Natural killer cell (primary cell): Measurements from ENCODE around the gene SOSTDC1. TPM values are rescaled to one million over a fixed set of nuclear protein-coding genes. Genes with fewer than 3 reads are reported as not detected.

Experiments
- ATAC-seq, 3 donors: fragments of 150-1000 bp in 2 of 3; fragments of 200-7000 bp in 1 of 3; cut with Tn5 transposase; 1 replicate in 1 of 3; 2 replicates in 2 of 3; pipeline ENCODE4 v1.10.0; 2021; ENCODE audit warnings: mild to moderate bottlenecking in 2 of 3, moderate library complexity in 2 of 3
- DNase-seq, 2 donors: peaks; one replicate each; pipeline versions ENCODE4 v3.0.0 to v3.0.0-alpha.2; 2013 to 2021; ENCODE audit warnings: mixed read lengths in 1 of 2
- H3K27ac ChIP-seq: one replicate; pipeline ENCODE4 v1.5.1; 2013; ENCODE audit warnings: mild to moderate bottlenecking, low read length
- H3K27me3 ChIP-seq: one replicate; pipeline ENCODE4 v1.6.1; 2013; ENCODE audit warnings: low read length; ENCODE audit not compliant: control insufficient read depth, insufficient read depth
- H3K36me3 ChIP-seq: one replicate; pipeline ENCODE4 v1.6.1; 2013; ENCODE audit warnings: low read length; ENCODE audit not compliant: control insufficient read depth, insufficient read depth
- H3K4me1 ChIP-seq: one replicate; pipeline ENCODE4 v1.6.1; 2013; ENCODE audit warnings: low read length; ENCODE audit not compliant: control insufficient read depth, insufficient read depth
- H3K4me3 ChIP-seq: one replicate; pipeline ENCODE4 v1.5.1; 2013; ENCODE audit warnings: low read length
- H3K9me3 ChIP-seq: one replicate; pipeline ENCODE4 v1.6.1; 2013; ENCODE audit warnings: low read length; ENCODE audit not compliant: control insufficient read depth, insufficient read depth
- H3K27ac Mint-ChIP-seq, 2 donors: one replicate each; pipeline ENCODE4 v1.8.0; 2022; ENCODE audit warnings: mild to moderate bottlenecking in 2 of 2, mixed read lengths in 2 of 2, moderate library complexity in 1 of 2
- H3K27me3 Mint-ChIP-seq, 2 donors: one replicate each; pipeline ENCODE4 v1.8.0; 2022; ENCODE audit warnings: low read depth in 2 of 2, mixed read lengths in 2 of 2
- H3K36me3 Mint-ChIP-seq: one replicate; pipeline ENCODE4 v1.8.0; 2022; ENCODE audit warnings: mixed read lengths
- H3K4me1 Mint-ChIP-seq, 2 donors: one replicate each; pipeline ENCODE4 v1.8.0; 2022; ENCODE audit warnings: mixed read lengths in 2 of 2
- H3K4me3 Mint-ChIP-seq: one replicate; pipeline ENCODE4 v1.8.0; 2022; ENCODE audit warnings: mild to moderate bottlenecking, moderate library complexity, mixed read lengths
- H3K9me3 Mint-ChIP-seq, 2 donors: one replicate each; pipeline ENCODE4 v1.8.0; 2022; ENCODE audit warnings: mixed read lengths in 2 of 2
- CTCF ChIP-seq: fragments of 200-600 bp; IDR thresholded peaks from one replicate; pipeline ENCODE4 v1.8.0; 2022; ENCODE audit warnings: antibody characterized with exemption
- WGBS: methylation state at CpG from one replicate; pipeline ENCODE4 v1.1.7; 2013; ENCODE audit warnings: missing lambda C conversion rate; ENCODE audit not compliant: insufficient coverage; 5-methylcytosine and 5-hydroxymethylcytosine counted together
- intact Hi-C: fragments of 100-400 bp; cut with micrococcal nuclease; formaldehyde crosslinking; loops from one replicate; pipeline ENCODE4 v1.14.2; 2022
- total RNA-seq, 4 donors: library from RNA; stranded (reverse); fragments of 120-200 nt in 1 of 4; gene quantifications; one replicate each; pipeline versions ENCODE4 v1.2.3 to v1.2.4, GENCODE V29; 2013 to 2022

The SOSTDC1 gene
- total RNA-seq, 3 donors from 2014 or later (not counting 1 experiment from before 2014, with no cell fraction given), result not detected

GRCh38 chr7:16431646-16432424 is 33.7 kb downstream of the SOSTDC1 start:
- peak; percentile 55 for TF ChIP-seq CTCF
- Histone ChIP-seq H3K4me3 (no peak overlapping the region), H3K9me3 (no peaks in the 10 kb centered on the region), H3K27me3 (peaks cover 2% of the 10 kb centered on the region), H3K4me1 (no peaks in the 10 kb centered on the region), H3K27ac (no peak overlapping the region), H3K36me3 (no peaks in the 10 kb centered on the region)
- peak in 1 of 2 donors; percentile 70 for DNase-seq
- no peak overlapping the region for H3K27ac Mint-ChIP-seq
- WGBS, result 90% methylated on average over 2 of the region's 2 CpGs
- ATAC-seq, result peak; percentile 60 to 76 (median 69)
- no peaks in the 10 kb centered on the region for H3K9me3 Mint-ChIP-seq
- H3K27me3 Mint-ChIP-seq, result peaks cover 0 to 14% of the 10 kb centered on the region in 2 donors
- H3K36me3 Mint-ChIP-seq, result no peaks in the 10 kb centered on the region
- intact Hi-C loops, result loop anchor here (1.0 kb wide), 1 partner anchor 133 kb away; no protein-coding TSS in a partner anchor
- H3K4me3 Mint-ChIP-seq, result no peak overlapping the region
- H3K4me1 Mint-ChIP-seq, result peaks cover 9 to 10% of the 10 kb centered on the region in 2 donors

- peaks cover 9 to 10% of the 10 kb centered on the region in 2 donors for H3K4me1 Mint-ChIP-seq
- H3K27ac Mint-ChIP-seq, result no peak overlapping the region
- TF ChIP-seq CTCF, result no peak
- H3K4me3 Mint-ChIP-seq, result no peak overlapping the region
- H3K9me3 ChIP-seq, result no peaks in the 10 kb centered on the region
- intact Hi-C loops, result no loop called here
- H3K27ac ChIP-seq, result no peak overlapping the region
- ATAC-seq (no peak), DNase-seq (no peak)
- H3K27me3 ChIP-seq, result peaks cover 2% of the 10 kb centered on the region
- peaks cover 0 to 12% of the 10 kb centered on the region in 2 donors for H3K27me3 Mint-ChIP-seq
- no peaks in the 10 kb centered on the region for H3K36me3 Mint-ChIP-seq
- no peaks in the 10 kb centered on the region for H3K9me3 Mint-ChIP-seq
- no peaks in the 10 kb centered on the region for H3K36me3 ChIP-seq
- WGBS, result 96% methylated on average over 3 of the region's 3 CpGs
- no peaks in the 10 kb centered on the region for H3K4me1 ChIP-seq
- no peak overlapping the region for H3K4me3 ChIP-seq
These were observed 35.4 kb downstream of the SOSTDC1 start for GRCh38 chr7:16430133-16430532.

GRCh38 chr7:16428672-16429071 is 36.9 kb downstream of the SOSTDC1 start:
- Histone ChIP-seq H3K27ac (no peak overlapping the region), H3K4me1 (no peaks in the 10 kb centered on the region), H3K36me3 (no peaks in the 10 kb centered on the region), H3K27me3 (peaks cover 2% of the 10 kb centered on the region), H3K9me3 (no peaks in the 10 kb centered on the region), H3K4me3 (no peak overlapping the region)
- TF ChIP-seq CTCF, result no peak
- Mint-ChIP-seq H3K4me3 (no peak overlapping the region), H3K27ac (no peak overlapping the region), H3K36me3 (no peaks in the 10 kb centered on the region), H3K9me3 (no peaks in the 10 kb centered on the region), H3K4me1 (peaks cover 9 to 10% of the 10 kb centered on the region in 2 donors), H3K27me3 (peaks cover 0 to 8% of the 10 kb centered on the region in 2 donors)
- DNase-seq (no peak), ATAC-seq (peak in 2 of 3 donors; percentile 37 to 48)
- no CpG with 5 or more reads among the region's 2 CpGs for WGBS
- intact Hi-C loops, result no loop called here
